ENCODE results near the gene ZNF19.

ZNF19 gene

DNA sequence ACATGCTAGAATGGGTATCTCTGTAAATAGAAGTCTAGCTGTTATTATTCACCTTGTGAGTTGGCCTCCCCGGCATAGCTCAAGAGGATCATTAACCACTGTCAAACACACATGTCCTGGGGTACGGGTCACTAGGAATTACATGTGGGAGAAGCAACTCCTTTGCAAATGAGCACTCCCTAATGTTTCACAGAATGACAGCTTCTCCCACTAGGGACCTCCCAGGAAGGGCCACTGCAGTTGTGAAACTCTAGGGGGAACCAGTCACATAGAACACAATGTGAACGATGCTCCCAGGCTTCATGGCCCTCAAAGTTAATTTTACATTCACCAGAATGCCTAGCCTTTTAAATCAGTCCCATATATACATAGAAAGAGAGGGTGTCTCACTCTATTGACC lies 12.4 kb upstream of the ZNF19 start:
- no peak overlapping the region for H3K9ac ChIP-seq (ENCODE audit: low read length)
- H4K20me1 ChIP-seq (ENCODE audit: insufficient read depth, low read length), result no peaks in the 10 kb centered on the region
- TF ChIP-seq, protein P1, sequence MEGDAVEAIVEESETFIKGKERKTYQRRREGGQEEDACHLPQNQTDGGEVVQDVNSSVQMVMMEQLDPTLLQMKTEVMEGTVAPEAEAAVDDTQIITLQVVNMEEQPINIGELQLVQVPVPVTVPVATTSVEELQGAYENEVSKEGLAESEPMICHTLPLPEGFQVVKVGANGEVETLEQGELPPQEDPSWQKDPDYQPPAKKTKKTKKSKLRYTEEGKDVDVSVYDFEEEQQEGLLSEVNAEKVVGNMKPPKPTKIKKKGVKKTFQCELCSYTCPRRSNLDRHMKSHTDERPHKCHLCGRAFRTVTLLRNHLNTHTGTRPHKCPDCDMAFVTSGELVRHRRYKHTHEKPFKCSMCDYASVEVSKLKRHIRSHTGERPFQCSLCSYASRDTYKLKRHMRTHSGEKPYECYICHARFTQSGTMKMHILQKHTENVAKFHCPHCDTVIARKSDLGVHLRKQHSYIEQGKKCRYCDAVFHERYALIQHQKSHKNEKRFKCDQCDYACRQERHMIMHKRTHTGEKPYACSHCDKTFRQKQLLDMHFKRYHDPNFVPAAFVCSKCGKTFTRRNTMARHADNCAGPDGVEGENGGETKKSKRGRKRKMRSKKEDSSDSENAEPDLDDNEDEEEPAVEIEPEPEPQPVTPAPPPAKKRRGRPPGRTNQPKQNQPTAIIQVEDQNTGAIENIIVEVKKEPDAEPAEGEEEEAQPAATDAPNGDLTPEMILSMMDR (IDR thresholded peaks at IDR 0.05; ENCODE audit: low read length), result peak; percentile 12
- TF ChIP-seq EZH2phosphoT487 (IDR thresholded peaks at IDR 0.05; ENCODE audit: low read length), result no peak
- H3K4me3 ChIP-seq (ENCODE audit: low read length), result no peak overlapping the region
- no peaks in the 10 kb centered on the region for H3K4me1 ChIP-seq (ENCODE audit: low read length)
- H3K27ac ChIP-seq (ENCODE audit: low read length), result no peak overlapping the region
- no peak overlapping the region for H3K4me2 ChIP-seq (ENCODE audit: low read depth, low read length)
- H3F3A ChIP-seq (ENCODE audit: insufficient read depth, low read length), result no peaks in the 10 kb centered on the region
- H3K9me2 ChIP-seq (replicated peaks; ENCODE audit: insufficient read depth, low read length), result no peaks in the 10 kb centered on the region
- no peaks in the 10 kb centered on the region for H3K9me3 ChIP-seq (replicated peaks; ENCODE audit: insufficient read depth, low read length)
- no peaks in the 10 kb centered on the region for H3K27me3 ChIP-seq (replicated peaks; ENCODE audit: insufficient read depth, low read length)
- H3K36me3 ChIP-seq (replicated peaks; ENCODE audit: insufficient read depth, low read length), result no peaks in the 10 kb centered on the region
- no peak for DNase-seq
- no peak overlapping the region for H2AFZ ChIP-seq (ENCODE audit: low read length)
- no peaks in the 10 kb centered on the region for H3K79me2 ChIP-seq (ENCODE audit: low read length)

GRCh38 chr16:71500964-71501363 lies 11.8 kb upstream of the ZNF19 start:
- DNase-seq, result no peak
- H3F3A ChIP-seq (ENCODE audit: insufficient read depth, low read length), result no peaks in the 10 kb centered on the region
- no peak overlapping the region for H2AFZ ChIP-seq (ENCODE audit: low read length)
- H3K27me3 ChIP-seq (replicated peaks; ENCODE audit: insufficient read depth, low read length), result no peaks in the 10 kb centered on the region
- no peaks in the 10 kb centered on the region for H3K4me1 ChIP-seq (ENCODE audit: low read length)
- no peaks in the 10 kb centered on the region for H3K9me2 ChIP-seq (replicated peaks; ENCODE audit: insufficient read depth, low read length)
- TF ChIP-seq EZH2 (optimal IDR thresholded peaks at IDR 0.05; ENCODE audit: low read depth, low read length) (no peak), EZH2phosphoT487 (IDR thresholded peaks at IDR 0.05; ENCODE audit: low read length) (no peak)
- TF ChIP-seq, protein P1 (IDR thresholded peaks at IDR 0.05; ENCODE audit: low read length), result no peak
- no peaks in the 10 kb centered on the region for H3K36me3 ChIP-seq (replicated peaks; ENCODE audit: insufficient read depth, low read length)
- H3K79me2 ChIP-seq (ENCODE audit: low read length), result no peaks in the 10 kb centered on the region
- no peak overlapping the region for H3K4me3 ChIP-seq (ENCODE audit: low read length)
- H3K9me3 ChIP-seq (replicated peaks; ENCODE audit: insufficient read depth, low read length), result no peaks in the 10 kb centered on the region
- H3K27ac ChIP-seq (ENCODE audit: low read length), result no peak overlapping the region
- no peak overlapping the region for H3K4me2 ChIP-seq (ENCODE audit: low read depth, low read length)
- no peak overlapping the region for H3K9ac ChIP-seq (ENCODE audit: low read length)
- no peaks in the 10 kb centered on the region for H4K20me1 ChIP-seq (ENCODE audit: insufficient read depth, low read length)

- Histone ChIP-seq H3K4me2 (ENCODE audit: low read depth, low read length) (no peak overlapping the region), H3K9me2 (replicated peaks; ENCODE audit: insufficient read depth, low read length) (no peaks in the 10 kb centered on the region), H3K9ac (ENCODE audit: low read length) (no peak overlapping the region), H3K27ac (ENCODE audit: low read length) (no peak overlapping the region), H4K20me1 (ENCODE audit: insufficient read depth, low read length) (no peaks in the 10 kb centered on the region), H3K79me2 (ENCODE audit: low read length) (no peaks in the 10 kb centered on the region), H3K4me1 (ENCODE audit: low read length) (no peaks in the 10 kb centered on the region), H3K27me3 (replicated peaks; ENCODE audit: insufficient read depth, low read length) (no peaks in the 10 kb centered on the region), H2AFZ (ENCODE audit: low read length) (no peak overlapping the region), H3F3A (ENCODE audit: insufficient read depth, low read length) (no peaks in the 10 kb centered on the region), H3K36me3 (replicated peaks; ENCODE audit: insufficient read depth, low read length) (no peaks in the 10 kb centered on the region), H3K9me3 (replicated peaks; ENCODE audit: insufficient read depth, low read length) (no peaks in the 10 kb centered on the region), H3K4me3 (ENCODE audit: low read length) (no peak overlapping the region)
- DNase-seq, result peak; percentile 68
- TF ChIP-seq EZH2 (optimal IDR thresholded peaks at IDR 0.05; ENCODE audit: low read depth, low read length), result no peak
- TF ChIP-seq, protein P1 (IDR thresholded peaks at IDR 0.05; ENCODE audit: low read length), result peak; percentile 76
These were observed 10.7 kb upstream of the ZNF19 start for GRCh38 chr16:71499775-71500364.
